ENCODE data around the gene LRP10.
A peak's percentile ranks its signal among the peaks of the same experiment; 100 is the strongest.

The LRP10 gene

GRCh38 chr14:22900081-22900799, 28.7 kb downstream of the LRP10 start:
- H3K4me3 ChIP-seq (replicated peaks; ENCODE audit: low read depth, low read length): no peak overlapping the region
- DNase-seq (ENCODE audit: extremely low read depth, low read depth): peak; percentile 52
- TF ChIP-seq CTCF (IDR thresholded peaks at IDR 0.05; ENCODE audit: low read depth, low read length, missing control alignments): peak; percentile 63

- no peak for TF ChIP-seq CTCF (IDR thresholded peaks at IDR 0.05; ENCODE audit: low read depth, low read length, missing control alignments)
- DNase-seq (ENCODE audit: extremely low read depth, low read depth): no peak
- no peak overlapping the region for H3K4me3 ChIP-seq (replicated peaks; ENCODE audit: low read depth, low read length)
Observed at GRCh38 chr14:22901799-22902198, 30.3 kb downstream of the LRP10 start.

- TF ChIP-seq CTCF (IDR thresholded peaks at IDR 0.05; ENCODE audit: low read depth, low read length, missing control alignments): no peak
- no peak overlapping the region for H3K4me3 ChIP-seq (replicated peaks; ENCODE audit: low read depth, low read length)
Observed at GRCh38 chr14:22903742-22904087, 32.2 kb downstream of the LRP10 start.

GRCh38 chr14:22905627-22906026, 34.1 kb downstream of the LRP10 start:
- TF ChIP-seq CTCF (IDR thresholded peaks at IDR 0.05; ENCODE audit: low read depth, low read length, missing control alignments): no peak
- no peak overlapping the region for H3K4me3 ChIP-seq (replicated peaks; ENCODE audit: low read depth, low read length)
- no peak for DNase-seq (ENCODE audit: extremely low read depth, low read depth)

More at GRCh38 chr14:22903742-22904087, 32.2 kb downstream of the LRP10 start:
- no peak for DNase-seq (ENCODE audit: extremely low read depth, low read depth)

GRCh38 chr14:22906073-22906472, 34.5 kb downstream of the LRP10 start:
- TF ChIP-seq CTCF (IDR thresholded peaks at IDR 0.05; ENCODE audit: low read depth, low read length, missing control alignments): no peak
- no peak overlapping the region for H3K4me3 ChIP-seq (replicated peaks; ENCODE audit: low read depth, low read length)
- DNase-seq (ENCODE audit: extremely low read depth, low read depth): no peak

GRCh38 chr14:22907429-22907828, 35.9 kb downstream of the LRP10 start:
- DNase-seq (ENCODE audit: extremely low read depth, low read depth): no peak
- no peak for TF ChIP-seq CTCF (IDR thresholded peaks at IDR 0.05; ENCODE audit: low read depth, low read length, missing control alignments)

GRCh38 chr14:22908601-22909000, 37.1 kb downstream of the LRP10 start:
- no peak for DNase-seq (ENCODE audit: extremely low read depth, low read depth)
- no peak for TF ChIP-seq CTCF (IDR thresholded peaks at IDR 0.05; ENCODE audit: low read depth, low read length, missing control alignments)
- H3K4me3 ChIP-seq (replicated peaks; ENCODE audit: low read depth, low read length): no peak overlapping the region

More at GRCh38 chr14:22907429-22907828, 35.9 kb downstream of the LRP10 start:
- no peak overlapping the region for H3K4me3 ChIP-seq (replicated peaks; ENCODE audit: low read depth, low read length)
